ENCODE results near the gene FLNA.
"Not testable (repeated sequence)": the region's sequence is repeated elsewhere in the genome, so short reads cannot be mapped to it uniquely, and the experiment has no call there.

The FLNA gene

DNA sequence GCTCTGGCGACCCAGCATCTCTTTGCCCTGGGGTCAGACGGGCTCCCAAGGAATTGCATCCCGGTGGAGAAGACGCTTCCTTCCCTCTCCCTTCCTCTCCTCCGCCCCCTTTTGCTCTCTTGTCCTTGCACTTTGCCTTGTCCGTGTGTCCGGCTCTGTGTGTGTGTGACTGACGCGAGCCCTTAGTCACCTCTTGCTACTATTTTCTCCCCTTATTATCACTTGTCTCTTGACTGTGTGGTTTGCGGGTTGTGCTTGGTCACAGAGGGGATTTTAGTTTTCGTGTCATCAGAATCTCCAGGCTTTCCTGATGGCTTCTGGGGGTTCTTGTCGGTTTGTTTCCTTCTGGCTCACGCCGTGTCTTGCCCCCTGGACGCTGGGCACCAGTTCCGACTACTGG lies 31.4 kb downstream of the FLNA start:
- not testable (repeated sequence) for DNase-seq (ENCODE audit: low read depth)

GRCh38 chrX:154341399-154342298 lies 32.8 kb downstream of the FLNA start:
- not testable (repeated sequence) for DNase-seq (ENCODE audit: low read depth)

DNA sequence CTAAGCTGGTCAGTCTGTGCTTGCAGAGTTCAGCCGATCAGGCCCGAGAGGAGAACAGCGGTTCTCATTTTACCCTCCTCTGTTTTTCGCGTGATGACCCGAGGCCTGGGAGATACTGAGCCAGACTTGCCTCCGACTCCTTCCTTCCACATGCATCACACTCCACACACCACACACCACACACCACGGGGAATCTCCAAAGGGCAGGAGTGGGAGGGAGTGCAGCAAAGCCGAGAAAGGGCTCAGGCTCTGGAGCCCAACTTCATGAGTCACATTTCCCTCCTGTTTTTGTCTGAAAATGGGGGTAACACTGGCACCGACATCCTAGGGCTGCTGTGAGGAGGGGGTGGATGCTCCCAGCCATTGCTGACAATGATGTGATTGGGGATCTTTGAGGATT lies 39.9 kb downstream of the FLNA start:
- DNase-seq (ENCODE audit: low read depth), result no peak

DNA sequence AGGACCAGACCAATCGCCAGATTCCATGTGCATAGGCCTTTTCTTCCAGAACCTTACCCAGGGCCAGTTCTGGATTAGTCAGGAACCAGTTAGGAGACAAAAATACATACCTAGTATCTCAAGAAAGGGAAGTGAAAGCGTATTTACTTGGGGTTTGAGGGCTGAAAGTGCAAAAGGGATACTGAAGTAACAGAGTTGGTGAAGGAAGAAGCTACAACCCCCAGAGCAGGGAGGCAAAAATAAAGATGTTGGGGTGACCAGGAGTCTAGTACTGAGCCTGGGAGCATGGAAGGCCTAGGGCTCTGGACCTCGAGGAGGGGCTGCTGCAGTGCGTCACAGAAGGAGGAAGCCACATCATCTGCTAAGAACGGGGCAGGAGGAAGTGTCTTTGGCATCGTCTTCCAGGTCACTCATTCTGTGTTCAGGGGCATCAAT lies 40.6 kb downstream of the FLNA start:
- no peak for DNase-seq (ENCODE audit: low read depth)

GRCh38 chrX:154333116-154333515 lies 41.3 kb downstream of the FLNA start:
- no peak for DNase-seq (ENCODE audit: low read depth)

GRCh38 chrX:154332561-154332960 lies 41.9 kb downstream of the FLNA start:
- DNase-seq (ENCODE audit: low read depth), result no peak

DNA sequence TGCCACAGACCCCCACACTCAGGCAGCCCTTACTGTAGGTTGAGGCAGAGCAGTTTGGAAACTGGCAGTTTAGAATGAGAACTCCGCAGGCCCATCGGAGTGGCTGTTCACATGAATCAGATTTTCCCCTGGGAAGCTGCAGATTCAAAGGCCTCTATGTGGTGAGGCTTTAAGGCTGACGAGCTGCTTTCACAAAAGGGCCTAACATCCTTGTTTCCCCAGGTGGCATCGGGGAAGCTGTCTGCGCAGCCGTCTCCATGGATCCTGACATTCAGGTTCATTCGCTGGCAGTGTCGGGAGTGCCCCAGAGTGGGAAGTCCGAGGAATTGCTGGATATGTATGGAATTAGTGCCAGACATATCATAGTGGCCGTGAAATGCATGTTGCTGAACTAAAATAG lies 45.1 kb downstream of the FLNA start:
- no peak for DNase-seq (ENCODE audit: low read depth)

GRCh38 chrX:154328646-154329045 lies 45.8 kb downstream of the FLNA start:
- DNase-seq (ENCODE audit: low read depth), result no peak

DNA sequence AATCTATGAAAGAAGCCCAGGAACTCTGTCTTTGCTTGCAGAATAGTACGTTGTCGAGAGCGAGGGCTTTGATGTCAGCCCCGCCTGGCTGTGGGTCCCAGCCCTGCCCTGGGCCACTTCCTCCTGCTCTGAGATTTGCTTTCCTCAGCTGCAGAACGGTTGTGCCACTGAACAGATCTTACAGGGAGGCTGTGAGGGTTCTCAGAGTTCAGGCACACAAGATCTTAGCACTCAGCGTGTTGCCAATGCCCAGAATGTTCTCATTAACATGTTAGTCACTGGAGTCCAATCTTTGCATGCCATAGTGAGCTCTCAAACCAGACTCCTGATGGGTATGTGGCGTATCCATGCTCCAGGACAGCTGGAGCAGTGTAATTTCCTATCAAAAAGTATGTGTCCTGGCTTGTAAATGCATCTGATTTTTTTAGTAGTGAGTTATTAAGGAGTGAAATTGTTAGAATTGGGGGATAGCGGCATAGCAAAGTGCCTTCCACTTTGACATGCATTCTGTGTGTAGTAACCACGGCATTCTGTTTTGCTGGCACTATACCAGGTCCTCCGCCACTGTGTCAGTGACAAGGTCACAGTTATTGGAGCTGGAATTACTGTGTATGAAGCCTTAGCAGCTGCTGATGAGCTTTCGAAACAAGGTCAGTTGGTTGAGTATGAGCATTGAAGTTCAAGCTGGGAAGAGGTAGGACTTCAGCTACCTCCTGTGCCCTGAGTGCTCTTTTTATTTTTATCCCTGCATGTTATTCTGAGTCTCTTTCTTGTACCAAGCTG lies 47.2 kb downstream of the FLNA start:
- no peak for DNase-seq (ENCODE audit: low read depth)

DNA sequence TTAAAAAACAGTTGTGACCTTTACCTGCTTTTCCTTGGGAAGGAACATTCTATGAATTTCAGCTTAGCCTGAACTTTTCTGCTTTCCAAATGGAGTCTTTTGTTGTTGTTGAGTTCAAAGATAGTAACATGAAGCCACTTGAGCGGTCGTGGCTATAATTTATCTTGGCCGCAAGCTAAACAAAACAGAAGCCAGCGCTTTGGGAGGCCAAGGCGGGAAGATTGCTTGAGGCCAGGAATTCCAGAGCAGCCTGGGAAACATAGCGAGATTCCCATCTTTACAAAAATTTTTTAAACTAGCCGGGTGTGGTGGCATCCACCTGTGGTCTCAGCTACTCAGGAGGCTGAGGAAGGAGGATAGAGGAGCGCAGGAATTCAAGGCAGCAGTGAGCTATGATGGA lies 48.9 kb downstream of the FLNA start:
- no peak for DNase-seq (ENCODE audit: low read depth)

DNA sequence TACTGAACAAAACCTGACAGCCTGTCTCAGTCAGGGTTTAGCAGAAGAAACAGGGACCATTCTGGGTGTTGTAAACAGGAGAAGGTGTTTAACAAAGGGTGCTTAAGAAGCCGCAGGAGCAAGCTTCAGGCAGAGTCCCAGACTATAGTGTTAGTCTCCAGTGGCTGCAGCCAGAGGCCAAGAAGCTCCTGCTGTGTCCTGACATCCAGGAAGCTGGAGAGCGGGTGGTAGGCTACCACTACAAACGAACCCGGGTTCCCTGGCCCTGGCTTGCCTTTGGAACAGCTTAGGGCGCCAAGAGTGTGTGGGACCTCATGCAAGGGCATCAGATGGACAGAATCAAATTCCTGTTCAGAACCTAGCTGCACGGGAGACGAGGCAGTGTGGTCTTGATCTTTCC lies 50.9 kb downstream of the FLNA start:
- DNase-seq (ENCODE audit: low read depth), result no peak

GRCh38 chrX:154322890-154323289 lies 51.5 kb downstream of the FLNA start:
- no peak for DNase-seq (ENCODE audit: low read depth)

- no peak for DNase-seq (ENCODE audit: low read depth)
Measured at GRCh38 chrX:154321594-154321993, 52.8 kb downstream of the FLNA start.

DNA sequence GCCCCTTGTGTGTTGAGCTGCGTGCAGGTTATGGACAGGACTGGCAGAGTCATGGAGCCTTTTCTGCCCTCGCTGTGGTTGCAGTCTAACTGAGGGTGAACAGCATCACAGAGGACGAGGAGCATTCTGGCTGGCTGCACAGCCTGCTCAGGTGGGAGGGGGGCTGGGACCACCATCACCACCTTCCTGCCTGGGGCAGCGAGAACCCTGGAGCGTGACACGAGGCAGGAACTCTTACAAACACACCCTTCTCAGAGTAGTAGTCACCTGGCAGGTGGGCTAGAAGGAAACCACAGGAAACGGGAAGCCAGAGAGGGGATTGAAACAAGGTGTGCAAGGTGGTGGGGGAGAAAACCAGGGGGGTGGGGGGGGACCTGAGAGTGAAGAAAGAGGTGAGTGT lies 53.3 kb downstream of the FLNA start:
- no peak for DNase-seq (ENCODE audit: low read depth)

GRCh38 chrX:154320406-154320805 lies 54.0 kb downstream of the FLNA start:
- DNase-seq (ENCODE audit: low read depth), result no peak

DNA sequence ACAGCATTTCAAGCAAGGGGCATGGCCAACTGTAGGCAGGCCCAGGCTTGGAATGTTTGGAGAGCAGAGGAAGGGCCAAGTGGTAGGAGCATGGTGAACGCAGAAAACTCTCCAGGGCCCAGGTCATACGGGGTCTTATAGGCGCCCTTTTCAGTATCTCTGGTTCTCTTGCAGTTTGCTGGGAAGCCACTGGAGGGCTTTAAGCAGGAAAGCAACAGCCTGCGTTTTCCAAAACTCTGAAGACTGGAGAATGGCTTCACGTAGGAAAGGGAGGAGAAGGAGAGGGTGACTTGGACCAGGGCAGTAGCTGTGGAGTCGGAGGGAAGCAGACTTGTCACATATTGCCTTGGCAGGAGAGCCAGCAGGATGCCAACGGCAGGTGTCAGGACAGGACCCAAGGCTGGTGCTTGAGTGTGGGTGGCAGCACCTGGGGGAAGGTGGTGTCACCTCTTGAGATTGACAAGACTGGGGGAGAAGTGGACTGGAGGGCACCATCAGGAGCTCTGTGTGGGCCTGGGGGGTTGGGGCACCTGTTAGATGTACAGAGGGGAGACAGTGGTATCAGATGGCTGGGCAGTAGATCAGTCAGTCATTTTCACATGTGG lies 56.9 kb downstream of the FLNA start:
- DNase-seq (ENCODE audit: low read depth), result peak; percentile 9

DNA sequence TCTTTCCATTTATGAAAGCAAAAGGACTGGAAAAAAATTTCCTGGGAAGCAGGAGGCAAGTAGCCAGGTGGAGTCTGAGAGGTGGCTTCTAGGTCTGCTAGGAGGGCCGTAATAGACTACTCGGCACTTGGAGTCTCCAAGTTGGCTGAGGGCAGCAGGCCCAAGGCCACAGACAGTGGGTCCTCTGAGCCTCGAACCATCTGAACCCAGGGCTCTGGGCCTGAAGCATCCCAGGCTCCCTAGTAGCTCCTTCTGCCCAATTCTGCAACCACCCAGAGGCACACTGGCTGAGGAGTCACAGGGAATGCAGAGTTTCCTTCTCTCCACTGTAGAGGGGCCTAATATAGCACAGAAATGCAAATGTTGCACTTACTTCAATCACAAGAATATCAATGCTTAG lies 59.0 kb downstream of the FLNA start:
- DNase-seq (ENCODE audit: low read depth), result no peak

DNA sequence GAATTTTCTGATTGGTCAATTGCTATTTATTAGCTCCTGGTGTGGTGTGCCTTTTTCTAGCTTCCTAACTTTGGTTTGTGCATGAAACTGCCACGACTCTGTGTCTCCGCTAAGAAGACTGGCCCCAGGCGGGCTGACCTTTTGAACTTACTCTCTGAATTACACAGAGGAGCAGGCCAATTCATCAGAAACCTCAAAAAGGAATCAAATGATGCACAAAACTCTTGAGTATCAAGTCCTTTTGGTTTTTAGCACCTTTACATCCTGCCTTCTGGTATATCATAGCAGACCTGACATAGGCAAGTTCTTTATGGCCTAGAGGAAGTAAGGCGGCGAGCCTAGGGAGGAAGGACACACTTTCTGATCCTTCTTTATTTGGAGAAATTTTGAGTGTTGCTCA lies 61.3 kb downstream of the FLNA start:
- DNase-seq (ENCODE audit: low read depth), result no peak

- DNase-seq (ENCODE audit: low read depth), result no peak
Measured at GRCh38 chrX:154312116-154312515, 62.3 kb downstream of the FLNA start.

DNA sequence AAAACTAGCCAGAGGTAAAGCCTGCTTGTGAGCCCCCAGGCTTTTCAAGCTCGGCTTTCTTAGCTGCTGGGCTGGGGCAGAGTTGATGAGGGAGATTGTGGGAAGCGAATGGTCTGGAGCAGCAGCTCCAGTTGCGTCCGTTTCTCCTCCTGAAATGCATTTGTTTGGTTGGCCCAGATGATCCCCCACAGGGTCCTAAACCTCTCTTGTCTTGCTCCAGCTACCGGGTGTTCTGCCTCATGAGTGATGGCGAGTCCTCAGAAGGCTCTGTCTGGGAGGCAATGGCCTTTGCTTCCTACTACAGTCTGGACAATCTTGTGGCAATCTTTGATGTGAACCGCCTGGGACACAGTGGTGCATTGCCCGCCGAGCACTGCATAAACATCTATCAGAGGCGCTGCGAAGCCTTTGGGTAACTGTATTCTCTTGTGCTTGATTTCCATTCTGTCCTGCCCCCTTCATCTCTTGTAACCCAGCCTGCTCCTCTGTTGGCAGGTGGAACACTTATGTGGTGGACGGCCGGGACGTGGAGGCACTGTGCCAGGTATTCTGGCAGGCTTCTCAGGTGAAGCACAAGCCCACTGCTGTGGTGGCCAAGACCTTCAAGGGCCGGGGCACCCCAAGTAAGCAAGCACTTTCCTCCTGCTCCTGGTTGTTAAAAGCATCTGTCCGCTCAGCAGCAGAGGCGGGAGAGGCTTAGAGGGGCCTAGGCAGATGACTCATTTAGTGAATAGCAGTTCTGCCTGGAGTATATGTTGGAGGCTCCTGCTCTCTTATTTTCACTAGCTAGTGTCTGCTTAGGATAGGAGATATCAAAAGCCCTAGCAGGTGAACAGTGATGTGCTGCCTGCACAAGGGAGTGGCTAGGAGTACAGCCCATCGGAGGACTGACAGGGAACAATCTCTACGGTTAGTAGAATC lies 63.6 kb downstream of the FLNA start:
- no peak for DNase-seq (ENCODE audit: low read depth)

DNA sequence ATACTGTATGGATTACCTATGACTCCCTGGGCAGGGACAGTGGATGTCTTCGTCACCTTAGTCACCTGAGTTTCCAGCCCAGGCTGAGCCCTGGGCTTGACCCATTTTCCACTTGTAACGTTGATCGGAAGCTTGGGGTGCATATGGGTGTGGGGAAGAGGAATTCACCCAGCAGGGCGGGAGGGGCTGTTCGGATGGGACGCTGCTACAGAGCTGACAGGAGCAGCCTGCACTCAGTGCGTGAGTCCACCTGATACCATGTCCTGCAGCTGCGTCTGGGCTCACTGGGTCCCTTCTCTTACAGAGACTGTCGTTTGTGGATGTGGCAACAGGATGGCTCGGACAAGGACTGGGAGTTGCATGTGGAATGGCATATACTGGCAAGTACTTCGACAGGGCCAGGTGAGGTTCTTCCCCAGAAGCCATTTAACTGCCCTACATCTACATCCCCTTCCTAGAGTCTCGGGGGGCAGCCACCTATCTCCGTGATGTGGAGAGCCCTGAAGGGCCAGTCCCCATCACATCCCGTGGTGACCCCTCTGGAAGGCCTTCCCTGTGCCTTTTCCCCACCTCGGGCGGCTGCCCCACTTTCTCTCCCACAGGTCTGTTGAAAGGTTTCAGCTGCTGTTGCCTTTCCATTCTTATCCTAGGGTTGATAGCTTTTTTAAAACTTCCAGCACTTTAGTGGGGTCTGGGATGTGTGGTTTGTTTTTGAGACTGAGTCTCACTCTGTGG lies 65.2 kb downstream of the FLNA start:
- DNase-seq (ENCODE audit: low read depth), result no peak

All from amniotic epithelial cell (primary cell).